GM12801 (cell line): ENCODE data around the gene RPS19.

Experiments used
- CTCF ChIP-seq: IDR thresholded peaks from one replicate; pipeline ENCODE4 v1.5.1; 2011; ENCODE audit warnings: control low read depth; ENCODE audit not compliant: insufficient read length; ENCODE audit errors: extremely low read depth

RPS19 gene

DNA sequence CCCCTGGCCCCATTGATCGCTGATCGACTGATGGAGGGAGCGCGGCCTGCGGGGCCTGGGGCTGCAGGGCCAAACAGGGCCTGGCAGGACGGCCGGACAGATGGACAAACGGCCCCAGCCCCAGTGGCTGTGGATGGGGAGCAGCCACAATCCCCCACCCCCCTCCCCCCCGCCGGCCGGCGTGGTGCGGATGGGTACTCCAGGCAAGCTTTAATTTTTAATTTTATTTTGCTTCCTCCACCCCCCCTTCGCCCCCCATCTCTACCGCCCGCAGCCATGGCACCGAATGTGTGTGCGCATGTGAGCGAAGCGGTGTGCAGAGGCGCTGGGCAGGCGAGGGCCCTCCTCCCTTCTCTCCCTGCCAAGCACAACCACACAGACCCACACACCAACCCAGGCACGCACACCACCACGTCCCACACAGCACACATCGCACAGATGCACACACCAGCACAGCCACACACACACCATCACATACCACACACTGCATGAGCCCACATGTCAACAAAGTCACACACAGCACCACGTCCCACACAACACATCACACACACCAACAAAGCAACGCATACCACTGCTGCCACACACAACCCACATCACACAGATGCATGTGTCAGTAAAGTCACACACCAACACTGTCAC lies 55.8 kb downstream of the RPS19 start:
- no peak for TF ChIP-seq CTCF

DNA sequence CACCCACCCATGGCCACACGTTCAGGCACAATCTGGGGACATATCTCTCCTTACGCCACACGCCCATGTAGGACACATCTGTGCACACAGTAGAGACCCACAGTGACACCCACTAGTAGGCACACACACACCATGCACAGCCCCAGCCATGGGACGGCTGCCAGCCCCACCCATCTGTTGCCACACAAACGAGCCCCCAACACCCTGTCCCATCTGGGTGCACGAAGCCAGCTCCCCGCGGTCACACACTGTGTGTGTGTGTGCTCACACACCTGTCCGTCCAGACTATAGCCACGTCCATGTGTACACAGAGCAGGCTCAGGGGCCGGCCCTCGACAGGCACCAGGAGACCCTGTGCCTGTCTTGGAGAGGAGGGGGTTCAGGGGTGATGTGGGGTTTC lies 57.6 kb downstream of the RPS19 start:
- no peak for TF ChIP-seq CTCF

DNA sequence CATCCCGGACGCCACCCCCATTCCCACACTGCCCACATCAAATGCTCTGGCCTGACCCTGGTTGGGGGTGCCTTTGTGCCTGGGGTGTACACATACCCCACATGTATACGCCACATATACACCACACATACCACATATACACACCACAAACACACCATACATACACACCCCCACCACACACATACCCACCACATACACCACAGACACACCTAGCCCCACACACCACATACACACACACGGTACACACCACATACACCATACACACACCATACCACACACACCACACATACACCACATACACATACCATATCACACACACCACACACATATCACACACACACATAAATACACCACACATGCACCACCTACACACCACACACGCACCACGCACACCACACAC lies 58.0 kb downstream of the RPS19 start:
- TF ChIP-seq CTCF: no peak

DNA sequence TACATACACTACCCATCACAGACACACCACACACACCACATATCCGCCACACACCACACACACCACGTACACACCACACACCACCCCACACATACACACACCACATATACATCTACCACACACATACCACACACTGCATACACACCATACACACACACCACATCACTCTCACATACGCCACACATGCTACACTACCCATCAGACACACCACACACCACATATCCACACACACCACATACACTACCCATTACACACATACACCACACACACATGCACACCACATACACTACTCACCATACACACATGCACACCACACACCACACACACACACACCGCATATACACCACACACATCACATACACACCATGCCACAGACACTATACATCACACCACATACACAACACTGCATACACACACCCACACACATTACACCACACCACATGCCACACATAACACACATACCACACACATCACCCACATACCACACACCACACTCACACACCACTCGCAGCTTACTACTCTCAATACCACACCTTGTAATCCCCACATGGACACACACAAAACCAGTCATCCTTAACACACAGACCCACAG lies 58.7 kb downstream of the RPS19 start:
- no peak for TF ChIP-seq CTCF

DNA sequence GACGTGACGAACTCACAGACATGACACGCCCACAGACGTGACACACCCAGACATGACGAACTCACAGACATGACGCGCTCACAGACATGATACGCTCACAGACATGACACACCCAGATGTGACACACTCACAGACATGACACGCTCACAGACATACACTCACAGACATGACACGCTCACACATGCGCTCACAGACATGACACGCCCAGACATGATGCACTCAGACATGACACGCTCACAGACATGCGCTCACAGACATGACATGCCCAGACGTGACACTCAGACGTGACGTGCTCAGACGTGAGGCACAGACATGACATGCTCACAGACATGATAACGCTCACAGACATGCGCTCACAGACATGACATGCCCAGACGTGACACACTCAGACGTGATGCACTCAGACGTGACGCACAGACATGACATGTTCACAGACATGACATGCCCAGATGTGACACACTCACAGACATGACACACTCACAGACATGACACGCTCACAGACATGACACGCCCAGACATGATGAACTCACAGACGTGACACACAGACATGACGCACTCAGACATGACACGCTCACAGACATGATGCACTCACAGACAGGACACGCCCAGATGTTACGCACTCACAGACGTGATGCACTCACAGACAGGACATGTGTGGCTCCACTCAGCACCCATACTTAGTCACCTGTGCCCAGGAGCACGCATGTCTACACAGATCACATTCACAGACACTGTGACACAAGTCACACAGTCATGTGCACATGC lies 60.1 kb downstream of the RPS19 start:
- no peak for TF ChIP-seq CTCF

GRCh38 chr19:41920882-41921576 lies 61.0 kb downstream of the RPS19 start:
- TF ChIP-seq CTCF: no peak
